Adrenal gland (tissue), 19 donors: ENCODE results near the gene PPP1R12C. TPM values are rescaled to one million over a fixed set of nuclear protein-coding genes. Genes with fewer than 3 reads are reported as not detected.

Experiments used
- DNase-seq, 7 donors: peaks; one replicate each; pipeline ENCODE4 v3.0.0-alpha.2; 2019 to 2020
- H3K27ac ChIP-seq, 5 donors: fragments of 200-600 bp; sonication (generic) in 4 of 5; 1 replicate in 3 of 5; 2 replicates in 2 of 5; pipeline versions ENCODE4 v1.5.1 to v1.8.0; 2016 to 2020; ENCODE audit warnings: mild to moderate bottlenecking in 1 of 5
- H3K27me3 ChIP-seq: fragments of 200-600 bp; 2 replicates; pipeline ENCODE4 v1.8.0; 2021
- H3K36me3 ChIP-seq, 2 donors: fragments of 200-600 bp; replicated peaks in 1 of 2; 1 replicate in 1 of 2; 2 replicates in 1 of 2; pipeline versions ENCODE4 v1.5.1 to v1.8.0; 2018 to 2022
- H3K4me1 ChIP-seq, 2 donors: fragments of 200-600 bp; replicated peaks in 1 of 2; 1 replicate in 1 of 2; 2 replicates in 1 of 2; pipeline versions ENCODE4 v1.5.1 to v1.8.0; 2018 to 2021
- H3K4me3 ChIP-seq, 4 donors: fragments of 200-600 bp; sonication (generic) in 3 of 4; one replicate each; pipeline ENCODE4 v1.5.1; 2016 to 2018
- H3K9me3 ChIP-seq, 3 donors: fragments of 200-600 bp; sonication (generic) in 1 of 3; replicated peaks in 1 of 3; 1 replicate in 2 of 3; 2 replicates in 1 of 3; pipeline versions ENCODE4 v1.5.1 to v1.8.0; 2016 to 2021
- POLR2A ChIP-seq, 2 donors: fragments of 450-650 bp; IDR thresholded peaks; one replicate each; pipeline ENCODE4 v1.6.1; 2017; ENCODE audit warnings: antibody characterized with exemption in 2 of 2, mild to moderate bottlenecking in 2 of 2, moderate library complexity in 1 of 2
- WGBS, 4 donors: extraction: QIAGEN DNeasy Blood & Tissue Kit in 2 of 4; methylation state at CpG; one replicate each; pipeline versions ENCODE4 v1.1.5 to v1.1.7; 2013 to 2017; 5-methylcytosine and 5-hydroxymethylcytosine counted together
- intact Hi-C, 2 donors: fragments of 100-400 bp; cut with DNase I; formaldehyde crosslinking; loops; one replicate each; pipeline versions ENCODE4 v1.14.1 to v1.15.0; 2022 to 2023
- long read RNA-seq, 10 donors: library from polyadenylated mRNA in 3 of 10; unstranded in 2 of 10; stranded (forward) in 1 of 10; transcript quantifications; one replicate each; pipeline ENCODE4 v2.0.0 and lab custom pipeline, GENCODE V29; 2021 to 2026
- polyA plus RNA-seq, 3 donors: library from polyadenylated mRNA; stranded (reverse); fragments of 200-250 nt in 2 of 3; fragments of 350-450 nt in 1 of 3; fragmentation: Illumina TruSeq in 1 of 3; extraction: RNeasy Lipid Tissue Mini Kit (QIAGEN cat#74804) in 1 of 3; gene quantifications; one replicate each; pipeline ENCODE4 v1.2.3, GENCODE V29; 2013 to 2014
- total RNA-seq, 9 donors: library from RNA; depleted of rRNA in 4 of 9; stranded (reverse); fragments of >200 nt in 4 of 9; fragments of 120-200 nt in 1 of 9; fragmentation: NEBNext Ultra II Directional in 1 of 9; extraction: Animal tissue kit (Norgen Biotek cat#: 25700) in 1 of 9; gene quantifications; one replicate each; pipeline versions ENCODE4 v1.1.0 to v1.2.4, GENCODE V29; 2013 to 2023
- TF ChIP-seq, protein P1 (sequence below), 6 experiments: fragments of 450-650 bp in 4 of 6; fragments of 200-600 bp in 2 of 6; sonication (generic) in 1 of 6; IDR thresholded peaks; 1 replicate in 5 of 6; 2 replicates in 1 of 6; pipeline versions ENCODE4 v1.5.1 to v1.8.0; 2016 to 2021; ENCODE audit warnings: antibody characterized with exemption in 6 of 6, mild to moderate bottlenecking in 2 of 6, moderate library complexity in 1 of 6
- donor health status: healthy with polysubstance abuse.
- donor health status: Bipolar disorder and iron deficiency.
- donor health status: DM: yes; HTN: yes; CAD: no.
- donor health status: DM: no; HTN: no; CAD: no.
- donor health status: DM: no; HTN: no; CAD: no.
- donor health status: DM: yes; HTN: yes; CAD: no.

The PPP1R12C gene
- total RNA-seq (100 to 1,000 TPM in 1 of 9 donors, 10 to 100 TPM in 8; 45.8 to 113 (median 74.2) TPM), polyA plus RNA-seq (100 to 1,000 TPM in 2 of 3 donors, 10 to 100 TPM in 1; 22.1 to 251 (median 220) TPM)
- long read RNA-seq, donor 1, partial matches to known transcripts, result 0 of 1 reads
- long read RNA-seq, donor 1, other reads (novel, unspliced or antisense), result 0 of 1 reads
- long read RNA-seq, donor 2, result 0 reads
- long read RNA-seq, donor 3, result 0 reads
- long read RNA-seq, donor 4, partial matches to known transcripts, result 1 of 1 reads
- long read RNA-seq, donor 4, other reads (novel, unspliced or antisense), result 0 of 1 reads
- long read RNA-seq, donor 5, transcript PPP1R12C-201 (22 exons, 2,924 nt), result minor isoform, 7 of 87 reads
- long read RNA-seq, donor 5, transcript PPP1R12C-209 (22 exons, 2,269 nt), result major isoform, 13 of 87 reads
- long read RNA-seq, donor 5, partial matches to known transcripts, result 18 of 87 reads
- long read RNA-seq, donor 5, other reads (novel, unspliced or antisense), result 49 of 87 reads
- long read RNA-seq, donor 6, partial matches to known transcripts, result 0 of 1 reads
- long read RNA-seq, donor 6, other reads (novel, unspliced or antisense), result 1 of 1 reads
- long read RNA-seq, donor 7, result 0 reads
- long read RNA-seq, donor 8, full-length matches to known transcripts, result 4 of 4 reads
- long read RNA-seq, donor 8, partial matches to known transcripts, result 0 of 4 reads
- long read RNA-seq, donor 8, other reads (novel, unspliced or antisense), result 0 of 4 reads
- long read RNA-seq, donor 9, result 0 reads
- long read RNA-seq, donor 10, result 0 reads

DNA sequence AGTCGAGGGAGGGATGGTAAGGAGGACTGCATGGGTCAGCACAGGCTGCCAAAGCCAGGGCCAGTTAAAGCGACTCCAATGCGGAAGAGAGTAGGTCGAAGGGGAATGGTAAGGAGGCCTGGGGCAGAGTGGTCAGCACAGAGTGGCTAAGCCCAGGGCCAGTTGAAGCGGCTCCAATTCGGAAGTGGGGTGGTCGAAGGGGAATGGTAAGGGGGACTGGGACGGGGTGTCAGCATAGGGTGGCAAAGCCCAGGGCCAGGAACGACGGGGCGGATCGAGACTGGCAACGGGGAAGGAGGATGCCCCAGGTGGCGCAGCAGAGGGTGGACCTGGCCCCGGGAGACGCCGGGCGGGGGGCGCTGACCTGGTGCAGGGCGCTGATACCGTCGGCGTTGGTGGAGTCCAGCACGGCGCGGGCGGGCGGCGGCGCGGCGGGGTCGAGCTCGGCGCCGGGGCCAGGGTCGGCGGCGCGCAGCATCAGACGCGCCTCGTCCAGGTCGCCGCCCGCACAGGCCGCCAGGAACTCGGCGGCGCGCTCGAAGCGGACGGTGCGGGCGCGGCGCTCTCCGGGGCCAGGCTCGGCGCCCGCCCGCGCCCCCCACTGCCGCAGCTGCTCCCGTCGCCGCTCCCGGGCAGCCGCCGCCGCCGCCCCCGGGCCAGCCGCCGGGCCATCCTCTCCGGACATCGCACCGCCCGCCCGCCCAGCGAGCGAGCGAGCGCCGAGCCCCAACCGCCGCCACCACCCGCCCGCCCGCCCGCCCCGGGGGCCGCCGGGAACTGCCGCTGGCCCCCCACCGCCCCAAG, at the start of gene PPP1R12C:
Gene PPP1R12C, minus strand, starts transcription at position 779 of the 804 bp plus-strand sequence. Its CDS starts 94 bp downstream, at position 685.
- H3K4me3 ChIP-seq, result peak within 1 kb of the TSS; percentile 74 to 79 (median 76)
- H3K27ac ChIP-seq, result peak within 1 kb of the TSS; percentile 53 to 96 (median 73)
- TF ChIP-seq POLR2A (IDR thresholded peaks at IDR 0.05), result peak in 1 of 2 donors; percentile 45
- TF ChIP-seq, protein P1, sequence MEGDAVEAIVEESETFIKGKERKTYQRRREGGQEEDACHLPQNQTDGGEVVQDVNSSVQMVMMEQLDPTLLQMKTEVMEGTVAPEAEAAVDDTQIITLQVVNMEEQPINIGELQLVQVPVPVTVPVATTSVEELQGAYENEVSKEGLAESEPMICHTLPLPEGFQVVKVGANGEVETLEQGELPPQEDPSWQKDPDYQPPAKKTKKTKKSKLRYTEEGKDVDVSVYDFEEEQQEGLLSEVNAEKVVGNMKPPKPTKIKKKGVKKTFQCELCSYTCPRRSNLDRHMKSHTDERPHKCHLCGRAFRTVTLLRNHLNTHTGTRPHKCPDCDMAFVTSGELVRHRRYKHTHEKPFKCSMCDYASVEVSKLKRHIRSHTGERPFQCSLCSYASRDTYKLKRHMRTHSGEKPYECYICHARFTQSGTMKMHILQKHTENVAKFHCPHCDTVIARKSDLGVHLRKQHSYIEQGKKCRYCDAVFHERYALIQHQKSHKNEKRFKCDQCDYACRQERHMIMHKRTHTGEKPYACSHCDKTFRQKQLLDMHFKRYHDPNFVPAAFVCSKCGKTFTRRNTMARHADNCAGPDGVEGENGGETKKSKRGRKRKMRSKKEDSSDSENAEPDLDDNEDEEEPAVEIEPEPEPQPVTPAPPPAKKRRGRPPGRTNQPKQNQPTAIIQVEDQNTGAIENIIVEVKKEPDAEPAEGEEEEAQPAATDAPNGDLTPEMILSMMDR (IDR thresholded peaks at IDR 0.05), result no peak
- WGBS, 4 donors, result 0 to 1% (median 0%) methylated on average over 13 to 81 of the region's 97 CpGs
- H3K36me3 ChIP-seq, result peaks cover 0 to 6% of the 10 kb centered on the region in 2 donors
- H3K4me1 ChIP-seq, result peaks cover 15 to 38% of the 10 kb centered on the region in 2 donors
- peak in 5 of 7 donors; percentile 23 to 64 (median 53) for DNase-seq
- intact Hi-C loops, result no loop called here
- no peaks in the 10 kb centered on the region for H3K9me3 ChIP-seq
- H3K27me3 ChIP-seq, result no peaks in the 10 kb centered on the region

DNA sequence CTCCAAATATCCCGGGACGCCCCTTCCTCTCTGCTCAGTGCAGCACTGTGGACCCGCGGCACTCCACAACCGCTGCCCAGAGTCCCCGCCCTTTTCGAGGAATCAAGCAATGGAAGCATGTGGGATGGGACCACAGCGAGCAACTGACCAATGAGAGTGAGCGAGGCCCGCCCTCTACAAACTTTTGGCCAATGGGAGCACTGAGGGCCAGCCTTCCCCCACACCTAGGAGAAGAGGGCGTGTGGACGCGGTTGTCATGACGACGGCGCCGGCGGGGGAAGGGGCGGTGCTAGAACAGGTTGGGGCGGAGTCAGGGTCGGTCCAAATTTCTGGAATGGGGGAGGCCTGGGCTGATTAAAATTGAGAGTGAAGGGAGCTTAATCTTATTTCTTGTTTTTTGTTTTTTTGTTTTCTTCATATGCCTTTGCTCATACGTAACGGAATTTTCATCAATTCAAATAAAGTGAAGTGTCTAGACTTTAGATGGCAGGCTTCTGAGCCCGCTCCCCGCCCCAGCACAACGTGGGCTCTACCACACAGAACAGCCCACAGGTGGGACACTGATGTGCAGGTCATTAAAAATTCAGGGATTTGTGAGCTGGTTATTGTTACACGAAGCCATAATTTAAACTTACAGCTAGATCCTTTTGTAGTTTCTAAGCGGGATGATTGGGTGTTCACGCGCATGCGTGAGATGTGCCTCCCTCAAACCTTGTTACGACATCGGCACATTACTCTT, 49.3 kb upstream of the PPP1R12C start, which contains the start of gene DNAAF3:
Gene DNAAF3, minus strand, starts transcription at position 84 of the 739 bp plus-strand sequence. CDS start 200 bp downstream, outside the sequence.
- H3K36me3 ChIP-seq, result no peaks in the 10 kb centered on the region
- peaks cover 25% of the 10 kb centered on the region for H3K27me3 ChIP-seq
- H3K27ac ChIP-seq, result peak within 1 kb of the TSS in 1 of 5 donors; percentile 67
- H3K9me3 ChIP-seq, result no peaks in the 10 kb centered on the region
- H3K4me1 ChIP-seq, result peaks cover 0 to 10% of the 10 kb centered on the region in 2 donors
- peak within 1 kb of the TSS in 2 of 4 donors; percentile 31 to 66 for H3K4me3 ChIP-seq
- DNase-seq, result peak; percentile 97 to 99 (median 98)
- TF ChIP-seq, protein P1 (IDR thresholded peaks at IDR 0.05), result no peak
- TF ChIP-seq POLR2A (IDR thresholded peaks at IDR 0.05), result no peak
- intact Hi-C loops, result no loop called here
- WGBS, 4 donors, result 1 to 2% (median 1%) methylated on average over 25 to 33 of the region's 33 CpGs

- Histone ChIP-seq H3K9me3 (no peaks in the 10 kb centered on the region), H3K27me3 (peaks cover 30% of the 10 kb centered on the region), H3K4me3 (peak overlapping the region in 2 of 4 donors; percentile 31 to 66), H3K27ac (peak overlapping the region in 1 of 5 donors; percentile 67), H3K4me1 (peaks cover 0 to 10% of the 10 kb centered on the region in 2 donors), H3K36me3 (no peaks in the 10 kb centered on the region)
- WGBS, 4 donors, result 1 to 20% (median 3%) methylated on average over 1 to 34 of the region's 34 CpGs
- peak; percentile 51 to 83 (median 79) for DNase-seq
- TF ChIP-seq, protein P1 (IDR thresholded peaks at IDR 0.05), result peak in 5 of 6 experiments; percentile 16 to 41 (median 34)
- no peak for TF ChIP-seq POLR2A (IDR thresholded peaks at IDR 0.05)
- intact Hi-C loops, result no loop called here
Measured at GRCh38 chr19:55165952-55166529, 48.6 kb upstream of the PPP1R12C start.
